IPS-11a (cell line): ENCODE measurements around the gene MRPL11.

Source experiments
- H3K4me3 ChIP-seq: one replicate; pipeline ENCODE4 v1.5.1; 2013; ENCODE audit warnings: low read depth, low read length, control low read depth

Gene MRPL11

DNA sequence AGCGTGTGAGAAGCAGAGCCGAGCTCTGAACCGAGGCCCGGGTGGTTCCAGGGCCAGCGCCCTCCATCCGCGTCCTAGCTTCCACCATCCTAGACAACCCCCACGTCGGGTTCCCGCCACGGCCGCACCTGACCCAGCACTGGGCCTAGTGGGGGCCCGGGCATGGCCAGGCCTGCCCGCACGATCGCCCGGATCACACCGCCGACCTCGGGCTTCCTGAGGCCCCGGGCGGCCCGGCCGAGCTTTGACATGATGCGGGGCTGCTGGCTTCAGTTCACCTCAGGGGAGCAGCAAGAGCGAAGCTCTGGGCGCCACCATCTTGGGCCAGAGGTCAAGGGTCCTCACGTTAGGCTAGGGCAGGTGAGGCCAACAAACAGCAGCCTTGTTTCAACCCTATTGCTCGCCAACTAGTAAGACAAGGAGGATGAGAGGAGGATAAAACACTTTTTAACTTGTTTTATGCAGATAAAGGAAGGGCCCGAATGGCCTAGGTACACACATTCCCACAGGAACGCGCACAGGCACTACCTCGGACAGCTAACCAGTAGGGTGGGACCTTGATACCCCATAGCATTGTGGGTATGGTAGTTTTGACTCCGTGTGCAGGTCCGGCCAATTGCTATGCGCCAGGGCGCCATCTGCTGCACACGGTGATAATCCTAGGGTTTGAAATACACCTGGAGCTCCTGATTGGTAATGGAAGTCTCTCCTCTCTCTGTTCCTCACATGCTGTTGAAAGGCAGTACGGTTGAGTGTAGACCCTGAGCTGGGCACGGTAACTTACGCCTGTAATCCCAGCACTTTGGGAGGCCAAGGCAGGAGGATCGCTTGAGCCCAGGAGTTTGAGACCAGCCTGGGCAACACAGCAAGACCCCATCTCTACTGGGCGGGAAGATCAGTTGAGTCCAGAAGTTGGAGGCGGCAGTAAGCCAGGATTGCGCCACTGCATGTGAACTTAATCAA is at the start of gene MRPL11:
TSS of gene MRPL11 (minus strand) at position 345 of the 963 bp plus-strand sequence. CDS start at position 251, 94 bp downstream.
- peak within 1 kb of the TSS; percentile 88 for H3K4me3 ChIP-seq

GRCh38 chr11:66484806-66485380 is 46.2 kb upstream of the MRPL11 start:
- H3K4me3 ChIP-seq: no peak overlapping the region

DNA sequence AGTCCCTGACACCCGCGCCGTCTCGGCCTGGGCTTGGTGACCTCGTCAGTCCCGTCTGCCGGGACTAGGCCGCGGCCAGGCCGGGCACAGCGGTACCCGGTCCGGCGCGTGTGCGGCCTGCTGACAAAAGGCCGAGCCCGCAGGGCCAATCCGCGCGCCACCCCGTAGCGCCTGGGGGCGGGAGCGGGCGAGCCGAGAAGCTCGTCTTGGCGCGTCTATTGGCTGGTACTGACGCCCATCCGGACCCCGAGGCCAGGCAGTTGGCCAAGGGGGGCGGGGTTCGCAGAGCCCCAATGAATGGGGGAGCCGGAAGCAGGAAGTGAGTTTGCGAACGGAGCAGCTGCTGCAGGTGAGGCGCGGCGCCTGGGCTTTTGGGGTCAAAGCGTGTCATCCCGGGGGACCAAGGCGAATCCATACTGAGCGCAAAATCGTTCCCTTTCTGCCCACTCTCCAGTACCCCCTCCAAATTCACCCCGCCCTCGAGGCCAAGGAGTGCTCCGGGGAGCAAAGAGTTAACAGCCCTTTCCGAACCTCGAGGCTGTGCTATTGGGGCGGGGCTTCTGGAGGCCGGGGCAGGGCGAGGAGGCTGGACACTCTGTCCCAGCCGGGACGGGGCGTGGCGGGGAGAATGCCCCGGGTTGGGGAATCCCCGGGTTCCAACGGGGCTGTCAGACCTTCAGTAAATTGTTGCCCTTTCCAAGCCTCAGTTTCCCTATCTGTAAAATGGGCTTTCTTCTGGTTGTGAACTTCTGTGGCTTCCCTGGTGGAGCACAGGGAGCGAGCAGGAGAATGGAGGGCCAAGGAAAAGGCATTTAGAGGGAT is 41.7 kb upstream of the MRPL11 start, which contains the start of gene DPP3:
TSS of gene DPP3 (plus strand) at position 318 of the 822 bp plus-strand sequence. CDS start 1,767 bp downstream, outside the sequence.
- peak within 1 kb of the TSS; percentile 86 for H3K4me3 ChIP-seq

GRCh38 chr11:66479394-66480116 is 40.9 kb upstream of the MRPL11 start:
- H3K4me3 ChIP-seq: peak overlapping the region; percentile 86

GRCh38 chr11:66478729-66479393 is 40.2 kb upstream of the MRPL11 start:
- peak overlapping the region; percentile 86 for H3K4me3 ChIP-seq

DNA sequence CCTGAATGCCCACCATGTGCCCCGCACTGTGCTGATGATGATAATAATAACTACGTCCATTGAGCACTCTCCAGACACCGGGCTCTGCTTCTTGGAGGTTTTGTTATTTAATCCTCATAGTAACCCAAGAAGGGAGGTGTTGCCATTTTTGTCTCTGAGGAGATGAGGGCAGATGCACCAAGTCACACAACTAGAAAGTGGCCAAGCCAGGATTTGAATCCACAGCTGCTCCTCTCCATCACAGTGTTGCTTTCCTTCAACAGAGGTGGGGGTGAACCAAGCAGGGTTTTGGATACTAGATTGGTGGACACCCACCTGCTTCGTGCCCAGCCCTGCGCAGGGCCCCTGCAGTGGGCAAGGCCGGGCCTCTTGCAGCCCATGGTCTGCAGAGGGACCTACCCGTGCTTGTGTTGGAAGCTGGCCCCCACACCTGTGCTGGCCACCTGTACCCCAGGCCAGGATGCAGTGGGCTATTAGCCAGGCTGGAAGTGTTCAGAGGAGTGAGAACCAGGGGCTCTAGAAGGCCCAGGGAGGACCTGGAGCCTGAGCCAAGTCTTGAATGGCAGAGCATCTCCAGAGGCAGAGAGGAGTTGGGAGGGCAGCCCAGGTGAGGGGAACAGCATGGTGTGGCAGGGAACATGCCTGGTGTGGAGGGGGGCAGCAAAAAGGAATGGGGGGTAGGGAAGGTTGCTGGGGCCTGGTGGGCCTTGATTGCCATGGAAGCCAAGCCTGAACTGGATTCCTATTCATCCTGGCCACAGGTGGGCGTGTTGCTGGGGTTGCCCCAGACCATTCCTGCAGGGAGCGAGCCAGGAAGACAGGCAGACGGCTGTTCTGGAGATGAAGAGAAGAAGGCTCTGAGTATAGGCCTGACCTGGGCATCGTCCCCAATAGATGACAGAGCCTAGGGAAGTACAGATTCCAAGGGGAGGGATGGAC is 38.9 kb upstream of the MRPL11 start:
- no peak overlapping the region for H3K4me3 ChIP-seq

GRCh38 chr11:66476841-66477251 is 38.2 kb upstream of the MRPL11 start:
- no peak overlapping the region for H3K4me3 ChIP-seq

GRCh38 chr11:66476173-66476840 is 37.7 kb upstream of the MRPL11 start:
- no peak overlapping the region for H3K4me3 ChIP-seq

- H3K4me3 ChIP-seq: no peak overlapping the region
Observed at GRCh38 chr11:66475349-66476172, 36.9 kb upstream of the MRPL11 start.

DNA sequence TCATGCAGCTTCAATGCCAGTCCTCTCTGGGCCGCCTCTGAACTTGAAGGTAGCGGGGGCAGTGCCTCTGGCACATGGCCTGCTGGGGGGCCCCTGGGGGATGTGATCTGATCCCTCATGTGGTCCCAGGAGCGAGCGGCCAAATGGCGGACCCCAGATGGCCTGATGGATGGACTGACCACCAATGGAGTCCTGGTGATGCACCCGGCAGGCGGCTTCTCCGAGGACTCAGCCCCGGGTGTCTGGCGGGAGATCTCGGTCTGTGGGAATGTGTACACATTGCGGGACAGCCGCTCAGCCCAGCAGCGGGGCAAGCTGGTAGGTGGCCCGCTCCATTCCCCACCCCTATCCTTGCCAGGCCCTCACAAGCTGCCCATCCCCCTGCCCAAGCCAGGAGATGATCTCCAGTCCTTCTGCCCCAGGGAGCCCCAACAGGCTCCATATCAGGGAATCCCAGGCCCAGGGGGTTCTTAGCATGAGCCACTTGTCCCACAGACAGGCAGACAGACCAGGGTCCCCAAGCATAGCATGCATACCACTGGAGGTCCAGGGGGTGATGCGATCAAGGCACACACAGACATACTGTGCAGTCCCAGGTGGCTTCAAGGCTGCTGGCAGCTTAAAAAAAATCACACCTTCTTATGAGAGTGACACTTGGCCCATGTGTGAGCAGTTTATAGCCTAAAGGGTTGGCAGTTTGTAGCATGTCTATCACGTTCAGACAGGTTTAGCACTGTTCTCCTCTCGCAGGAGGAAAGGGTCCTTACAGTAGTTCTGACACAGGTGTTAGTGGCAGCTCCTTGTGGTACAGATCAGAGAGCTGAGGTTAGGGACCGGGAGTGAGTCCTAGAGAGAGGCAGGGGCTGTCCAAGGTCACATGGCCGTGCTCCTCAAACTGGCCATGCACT is 35.2 kb upstream of the MRPL11 start:
- H3K4me3 ChIP-seq: no peak overlapping the region

- H3K4me3 ChIP-seq: no peak overlapping the region
Observed at GRCh38 chr11:66473167-66473566, 34.5 kb upstream of the MRPL11 start.

- no peak overlapping the region for H3K4me3 ChIP-seq
Observed at GRCh38 chr11:66472054-66472453, 33.4 kb upstream of the MRPL11 start.

DNA sequence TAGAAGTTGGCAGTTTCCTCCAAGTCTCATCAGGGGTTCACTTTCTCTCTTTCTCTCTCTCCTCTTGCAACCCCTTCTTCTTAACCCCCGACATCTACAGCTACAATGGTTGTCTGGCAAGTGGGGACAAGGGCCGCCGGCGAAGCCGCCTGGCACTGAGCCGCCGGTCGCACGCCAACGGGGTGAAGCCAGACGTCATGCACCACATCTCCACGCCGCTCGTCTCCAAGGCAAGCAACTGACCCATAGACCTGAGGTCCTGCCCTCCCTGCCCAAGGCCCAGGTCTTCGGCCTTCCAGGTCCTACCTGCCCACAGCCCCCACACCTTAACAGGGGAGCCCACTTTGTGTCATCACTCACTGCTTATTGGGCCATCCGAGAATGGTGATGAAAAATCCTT is 32.5 kb upstream of the MRPL11 start:
- H3K4me3 ChIP-seq: no peak overlapping the region

GRCh38 chr11:66470015-66470414 is 31.4 kb upstream of the MRPL11 start:
- H3K4me3 ChIP-seq: no peak overlapping the region

DNA sequence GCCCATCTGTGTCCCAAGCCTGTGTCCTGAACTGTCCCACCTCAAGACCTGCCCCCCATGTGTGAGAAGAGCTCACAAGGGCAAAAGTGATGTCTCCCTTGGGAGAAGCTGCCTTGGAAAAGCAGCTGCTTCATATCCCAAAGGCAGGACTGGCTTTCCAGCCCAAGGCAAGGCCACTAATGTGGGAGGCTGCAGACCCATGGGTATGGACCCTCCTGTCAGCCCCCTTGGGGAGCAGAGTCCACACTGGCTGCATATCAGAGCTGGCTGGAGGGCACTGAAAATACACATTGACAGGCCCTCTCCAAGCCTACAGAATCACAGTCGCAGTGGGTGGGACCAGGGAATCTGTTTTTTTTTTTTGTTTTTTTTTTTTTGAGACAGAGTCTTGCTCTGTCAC is 30.8 kb upstream of the MRPL11 start:
- no peak overlapping the region for H3K4me3 ChIP-seq

DNA sequence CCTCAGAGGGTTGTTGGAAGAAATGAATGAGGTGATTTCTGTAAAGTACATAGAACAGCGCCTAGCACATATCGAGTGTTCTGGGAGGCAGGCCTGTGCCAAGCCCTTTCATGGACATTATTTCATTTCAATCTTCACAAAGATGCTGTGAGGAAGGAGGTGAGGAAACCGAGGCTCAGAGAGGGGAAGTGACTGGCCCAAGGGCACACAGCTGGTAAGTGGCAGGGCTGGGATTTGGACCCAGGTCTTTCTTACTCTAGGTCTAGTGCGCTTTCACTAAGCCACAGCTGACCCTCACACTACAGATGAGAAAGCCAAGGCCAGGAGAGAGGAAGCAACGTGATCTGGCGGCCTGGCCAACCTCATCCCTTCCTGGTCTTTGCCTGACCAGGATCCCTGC is 30.0 kb upstream of the MRPL11 start:
- H3K4me3 ChIP-seq: no peak overlapping the region
